Endothelial cell (in vitro differentiated cells): Measurements from ENCODE around the gene SLC30A9. TPM values are rescaled to one million over a fixed set of nuclear protein-coding genes. Genes with fewer than 3 reads are reported as not detected.

Experiments used
- DNase-seq: peaks from one replicate; pipeline ENCODE4 v3.0.0; 2021; ENCODE audit warnings: low spot score
- H3K27ac Mint-ChIP-seq: one replicate; pipeline ENCODE4 v1.8.0; 2021; ENCODE audit warnings: mixed read lengths, inconsistent platforms; ENCODE audit not compliant: unreplicated experiment
- H3K27me3 Mint-ChIP-seq: one replicate; pipeline ENCODE4 v1.8.0; 2021; ENCODE audit warnings: mild to moderate bottlenecking, moderate library complexity, mixed read lengths, inconsistent platforms; ENCODE audit not compliant: unreplicated experiment
- H3K36me3 Mint-ChIP-seq: one replicate; pipeline ENCODE4 v1.8.0; 2021; ENCODE audit warnings: mild to moderate bottlenecking, low read depth, mixed read lengths, inconsistent platforms; ENCODE audit not compliant: unreplicated experiment
- H3K4me1 Mint-ChIP-seq: one replicate; pipeline ENCODE4 v1.8.0; 2021; ENCODE audit warnings: mild to moderate bottlenecking, mixed read lengths, inconsistent platforms; ENCODE audit not compliant: unreplicated experiment
- H3K4me3 Mint-ChIP-seq: one replicate; pipeline ENCODE4 v1.8.0; 2021; ENCODE audit warnings: mild to moderate bottlenecking, mixed read lengths, inconsistent platforms; ENCODE audit not compliant: unreplicated experiment
- H3K9me3 Mint-ChIP-seq: one replicate; pipeline ENCODE4 v1.8.0; 2021; ENCODE audit warnings: mixed read lengths, inconsistent platforms; ENCODE audit not compliant: unreplicated experiment
- total RNA-seq: library from RNA; stranded (reverse); fragmentation: NEBNext Ultra II Directional; extraction: Animal tissue kit (Norgen Biotek cat#: 25700); gene quantifications from one replicate; pipeline ENCODE4 v1.2.1, GENCODE V29; 2021; ENCODE audit not compliant: unreplicated experiment
- TF ChIP-seq, protein P1 (sequence below): fragments of 200-600 bp; sonication (generic); IDR thresholded peaks from one replicate; pipeline ENCODE4 v1.5.0; 2021; ENCODE audit warnings: antibody characterized with exemption; ENCODE audit not compliant: unreplicated experiment

The SLC30A9 gene
- total RNA-seq, 1 donor from 2014 or later, result 53.6 TPM

GRCh38 chr4:42070463-42070862 is 80.1 kb downstream of the SLC30A9 start:
- Mint-ChIP-seq H3K4me1 (no peaks in the 10 kb centered on the region), H3K36me3 (no peaks in the 10 kb centered on the region), H3K4me3 (no peak overlapping the region), H3K27ac (no peak overlapping the region), H3K27me3 (no peaks in the 10 kb centered on the region), H3K9me3 (no peaks in the 10 kb centered on the region)
- no peak for DNase-seq
- TF ChIP-seq, protein P1, sequence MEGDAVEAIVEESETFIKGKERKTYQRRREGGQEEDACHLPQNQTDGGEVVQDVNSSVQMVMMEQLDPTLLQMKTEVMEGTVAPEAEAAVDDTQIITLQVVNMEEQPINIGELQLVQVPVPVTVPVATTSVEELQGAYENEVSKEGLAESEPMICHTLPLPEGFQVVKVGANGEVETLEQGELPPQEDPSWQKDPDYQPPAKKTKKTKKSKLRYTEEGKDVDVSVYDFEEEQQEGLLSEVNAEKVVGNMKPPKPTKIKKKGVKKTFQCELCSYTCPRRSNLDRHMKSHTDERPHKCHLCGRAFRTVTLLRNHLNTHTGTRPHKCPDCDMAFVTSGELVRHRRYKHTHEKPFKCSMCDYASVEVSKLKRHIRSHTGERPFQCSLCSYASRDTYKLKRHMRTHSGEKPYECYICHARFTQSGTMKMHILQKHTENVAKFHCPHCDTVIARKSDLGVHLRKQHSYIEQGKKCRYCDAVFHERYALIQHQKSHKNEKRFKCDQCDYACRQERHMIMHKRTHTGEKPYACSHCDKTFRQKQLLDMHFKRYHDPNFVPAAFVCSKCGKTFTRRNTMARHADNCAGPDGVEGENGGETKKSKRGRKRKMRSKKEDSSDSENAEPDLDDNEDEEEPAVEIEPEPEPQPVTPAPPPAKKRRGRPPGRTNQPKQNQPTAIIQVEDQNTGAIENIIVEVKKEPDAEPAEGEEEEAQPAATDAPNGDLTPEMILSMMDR, result no peak

GRCh38 chr4:42074294-42074693 is 84.0 kb downstream of the SLC30A9 start:
- no peaks in the 10 kb centered on the region for H3K4me1 Mint-ChIP-seq
- no peak overlapping the region for H3K27ac Mint-ChIP-seq
- H3K36me3 Mint-ChIP-seq, result no peaks in the 10 kb centered on the region
- H3K9me3 Mint-ChIP-seq, result no peaks in the 10 kb centered on the region
- no peak for DNase-seq
- TF ChIP-seq, protein P1, result no peak
- H3K27me3 Mint-ChIP-seq, result no peaks in the 10 kb centered on the region
- H3K4me3 Mint-ChIP-seq, result no peak overlapping the region

- no peaks in the 10 kb centered on the region for H3K27me3 Mint-ChIP-seq
- TF ChIP-seq, protein P1, result no peak
- no peaks in the 10 kb centered on the region for H3K9me3 Mint-ChIP-seq
- no peak overlapping the region for H3K4me3 Mint-ChIP-seq
- H3K27ac Mint-ChIP-seq, result no peak overlapping the region
- peaks cover 9% of the 10 kb centered on the region for H3K4me1 Mint-ChIP-seq
- no peak for DNase-seq
- H3K36me3 Mint-ChIP-seq, result no peaks in the 10 kb centered on the region
Observed at GRCh38 chr4:42078184-42078801, 88.0 kb downstream of the SLC30A9 start.

- no peak for DNase-seq
- no peaks in the 10 kb centered on the region for H3K9me3 Mint-ChIP-seq
- H3K36me3 Mint-ChIP-seq, result no peaks in the 10 kb centered on the region
- H3K27me3 Mint-ChIP-seq, result no peaks in the 10 kb centered on the region
- TF ChIP-seq, protein P1, result no peak
- no peak overlapping the region for H3K4me3 Mint-ChIP-seq
- H3K27ac Mint-ChIP-seq, result peak overlapping the region; percentile 44
- peaks cover 9% of the 10 kb centered on the region for H3K4me1 Mint-ChIP-seq
Observed at GRCh38 chr4:42080306-42080705, 90.0 kb downstream of the SLC30A9 start.

DNA sequence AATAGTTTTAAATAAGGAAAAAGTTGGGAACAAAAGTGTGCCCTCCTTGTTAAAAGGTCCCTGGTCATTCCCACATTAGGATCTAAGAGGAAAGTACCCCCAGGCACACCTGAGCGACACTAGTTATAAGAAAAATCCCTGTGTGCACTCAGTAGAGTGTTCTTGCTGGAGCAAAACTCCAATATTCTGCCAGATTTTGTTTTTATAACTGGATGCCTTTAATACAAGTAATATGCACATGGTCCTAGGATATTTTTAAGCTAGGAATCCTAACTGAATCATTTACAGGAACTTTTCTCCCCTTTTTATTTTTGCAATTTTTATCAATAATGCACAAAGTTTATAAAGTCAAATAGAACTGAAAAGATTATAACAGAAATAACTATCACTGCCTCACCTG is 93.5 kb downstream of the SLC30A9 start:
- Mint-ChIP-seq H3K4me3 (no peak overlapping the region), H3K27ac (no peak overlapping the region), H3K9me3 (no peaks in the 10 kb centered on the region), H3K27me3 (no peaks in the 10 kb centered on the region), H3K36me3 (no peaks in the 10 kb centered on the region), H3K4me1 (peaks cover 11% of the 10 kb centered on the region)
- TF ChIP-seq, protein P1, result no peak
- DNase-seq, result no peak
